Transverse colon (tissue), 4 donors: ENCODE measurements around the gene GDF7. TPM values are rescaled to one million over a fixed set of nuclear protein-coding genes. Genes with fewer than 3 reads are reported as not detected.

Source experiments
- DNase-seq: peaks from one replicate; pipeline ENCODE4 v3.0.0-alpha.2; 2019
- H3K27ac ChIP-seq, 4 donors: fragments of 200-600 bp; sonication (generic); 2 replicates each; pipeline ENCODE4 v1.5.1; 2016 to 2018; ENCODE audit warnings: inconsistent platforms in 4 of 4
- H3K27me3 ChIP-seq: fragments of 200-600 bp; sonication (generic); 2 replicates; pipeline ENCODE4 v1.5.1; 2017; ENCODE audit warnings: inconsistent platforms
- H3K36me3 ChIP-seq, 4 donors: fragments of 200-600 bp; sonication (generic); 2 replicates each; pipeline ENCODE4 v1.5.1; 2017 to 2019; ENCODE audit warnings: inconsistent platforms in 4 of 4
- H3K4me1 ChIP-seq, 4 donors: fragments of 200-600 bp; sonication (generic); 2 replicates each; pipeline ENCODE4 v1.5.1; 2017 to 2020; ENCODE audit warnings: inconsistent platforms in 4 of 4
- H3K4me3 ChIP-seq, 4 donors: fragments of 200-600 bp; sonication (generic); 1 replicate in 1 of 4; 2 replicates in 3 of 4; pipeline versions ENCODE4 v1.5.1 to v1.6.1; 2017 to 2019; ENCODE audit warnings: inconsistent platforms in 4 of 4
- H3K9me3 ChIP-seq, 2 donors: fragments of 200-600 bp; sonication (generic); 2 replicates each; pipeline ENCODE4 v1.5.1; 2017 to 2019; ENCODE audit warnings: inconsistent platforms in 2 of 2
- CTCF ChIP-seq, 5 experiments: fragments of 200-600 bp in 3 of 5; fragments of 450-650 bp in 2 of 5; sonication (generic) in 3 of 5; IDR thresholded peaks; 1 replicate in 2 of 5; 2 replicates in 3 of 5; pipeline ENCODE4 v1.5.1; 2016 to 2017; ENCODE audit warnings: antibody characterized with exemption in 5 of 5, inconsistent platforms in 3 of 5, mild to moderate bottlenecking in 2 of 5, moderate library complexity in 1 of 5
- EP300 ChIP-seq: sonication (generic); formaldehyde crosslinking; IDR thresholded peaks from one replicate; pipeline ENCODE4 v1.6.1; 2017; ENCODE audit warnings: antibody characterized with exemption, low read depth
- POLR2A ChIP-seq: fragments of 450-650 bp; IDR thresholded peaks from one replicate; pipeline ENCODE4 v1.6.1; 2016; ENCODE audit warnings: antibody characterized with exemption, mild to moderate bottlenecking, moderate library complexity
- POLR2AphosphoS5 ChIP-seq, 3 donors: sonication (generic); formaldehyde crosslinking; IDR thresholded peaks; one replicate each; pipeline ENCODE4 v1.6.1; 2016; ENCODE audit warnings: antibody characterized with exemption in 3 of 3
- WGBS, 2 donors: methylation state at CpG; one replicate each; pipeline ENCODE4 v1.1.5; 2018; ENCODE audit warnings: low coverage in 1 of 2; 5-methylcytosine and 5-hydroxymethylcytosine counted together
- in situ Hi-C, 4 donors: fragments of 200-750 bp; cut with MboI; loops; one replicate each; pipeline versions ENCODE4 v1.15.0 to v1.15.1; 2017; ENCODE audit warnings: low sequenced_read_pairs in 3 of 4, low pct_ligation_motif_present in 1 of 4, low pct_unique_long_range_greater_than_20kb in 1 of 4
- intact Hi-C: fragments of 100-400 bp; cut with DNase I; formaldehyde crosslinking; loops from one replicate; pipeline ENCODE4 v1.15.1; 2023; ENCODE audit warnings: low total_unique reads
- total RNA-seq, 4 donors: library from RNA; depleted of rRNA; stranded (reverse); fragments of >200 nt; gene quantifications; one replicate each; pipeline ENCODE4 v1.1.0, GENCODE V29; 2016

The GDF7 gene
- total RNA-seq, 4 donors from 2014 or later, result 0.20 to 1.1 (median 0.58) TPM

- 74% methylated on average over 5 of the region's 5 CpGs; no CpG with 5 or more reads in 1 of the 2 donors for WGBS, 2 donors
Observed at GRCh38 chr2:20662308-20662937, 4.5 kb upstream of the GDF7 start.

GRCh38 chr2:20663196-20664070 lies 3.5 kb upstream of the GDF7 start:
- no peak for DNase-seq
- no peak for TF ChIP-seq POLR2AphosphoS5 (IDR thresholded peaks at IDR 0.05)
- no peak overlapping the region for H3K27ac ChIP-seq
- H3K27me3 ChIP-seq, result peaks cover 82% of the 10 kb centered on the region
- H3K4me1 ChIP-seq, result peaks cover 16 to 31% (median 24%) of the 10 kb centered on the region in 4 donors
- no peaks in the 10 kb centered on the region for H3K36me3 ChIP-seq
- WGBS, 2 donors, result 42 to 50% methylated on average over 3 to 7 of the region's 7 CpGs
- H3K4me3 ChIP-seq, result no peak overlapping the region
- in situ Hi-C loops, result loop anchor here (5.0 to 25.0 kb wide), 3 partner anchors 299 to 449 kb away; partner anchors contain the start of gene TDRD15 (in 3 of the 4)
- H3K9me3 ChIP-seq, result no peaks in the 10 kb centered on the region
- intact Hi-C loops, result no loop called here

More at GRCh38 chr2:20662308-20662937, 4.5 kb upstream of the GDF7 start:
- Histone ChIP-seq H3K4me1 (peaks cover 16 to 27% (median 21%) of the 10 kb centered on the region in 4 donors), H3K9me3 (no peaks in the 10 kb centered on the region), H3K4me3 (no peak overlapping the region), H3K36me3 (no peaks in the 10 kb centered on the region), H3K27ac (no peak overlapping the region), H3K27me3 (peaks cover 72% of the 10 kb centered on the region)
- DNase-seq, result no peak
- intact Hi-C loops (no loop called here), in situ Hi-C loops (loop anchor here (5.0 to 25.0 kb wide), 3 partner anchors 300 to 450 kb away; partner anchors contain the start of gene TDRD15 (in 3 of the 4))
- TF ChIP-seq POLR2A, result no peak
- no peak for TF ChIP-seq EP300

GRCh38 chr2:20664071-20664390 lies 2.9 kb upstream of the GDF7 start:
- intact Hi-C loops, result no loop called here
- DNase-seq, result no peak
- peaks cover 16 to 31% (median 24%) of the 10 kb centered on the region in 4 donors for H3K4me1 ChIP-seq
- 84% methylated on average over 2 of the region's 2 CpGs; no CpG with 5 or more reads in 1 of the 2 donors for WGBS, 2 donors
- H3K27me3 ChIP-seq, result peaks cover 88% of the 10 kb centered on the region
- no peaks in the 10 kb centered on the region for H3K9me3 ChIP-seq
- in situ Hi-C loops, result loop anchor here (5.0 to 25.0 kb wide), 3 partner anchors 298 to 448 kb away; partner anchors contain the start of gene TDRD15 (in 3 of the 4)
- TF ChIP-seq EP300, result no peak
- no peak for TF ChIP-seq POLR2A
- TF ChIP-seq POLR2AphosphoS5 (IDR thresholded peaks at IDR 0.05), result no peak
- TF ChIP-seq CTCF (IDR thresholded peaks at IDR 0.05), result no peak
- H3K27ac ChIP-seq, result no peak overlapping the region
- no peaks in the 10 kb centered on the region for H3K36me3 ChIP-seq
- no peak overlapping the region for H3K4me3 ChIP-seq

- H3K27ac ChIP-seq, result no peak overlapping the region
- no peak overlapping the region for H3K4me3 ChIP-seq
- H3K27me3 ChIP-seq, result peaks cover 93% of the 10 kb centered on the region
- TF ChIP-seq CTCF (IDR thresholded peaks at IDR 0.05) (no peak), EP300 (no peak), POLR2A (no peak), POLR2AphosphoS5 (IDR thresholded peaks at IDR 0.05) (no peak)
- H3K4me1 ChIP-seq, result peaks cover 16 to 36% (median 24%) of the 10 kb centered on the region in 4 donors
- no peak for DNase-seq
- no peaks in the 10 kb centered on the region for H3K9me3 ChIP-seq
- in situ Hi-C loops, result loop anchor here (5.0 to 25.0 kb wide), 3 partner anchors 298 to 448 kb away; partner anchors contain the start of gene TDRD15 (in 3 of the 4)
- H3K36me3 ChIP-seq, result no peaks in the 10 kb centered on the region
- 37 to 38% methylated on average over 5 to 17 of the region's 17 CpGs for WGBS, 2 donors
- intact Hi-C loops, result no loop called here
Observed at GRCh38 chr2:20664431-20665242, 2.3 kb upstream of the GDF7 start.
